Erythroblast (primary cell): ENCODE data around the gene GUK1.

Experiments
- GATA1 ChIP-seq: IDR thresholded peaks from 2 replicates; pipeline ENCODE4 v1.6.1; 2011; ENCODE audit warnings: low read depth, mild to moderate bottlenecking, control low read depth, low read length, moderate library complexity
- POLR2A ChIP-seq: IDR thresholded peaks from 2 replicates; pipeline ENCODE4 v1.6.1; 2011; ENCODE audit warnings: mild to moderate bottlenecking, low read length

DNA sequence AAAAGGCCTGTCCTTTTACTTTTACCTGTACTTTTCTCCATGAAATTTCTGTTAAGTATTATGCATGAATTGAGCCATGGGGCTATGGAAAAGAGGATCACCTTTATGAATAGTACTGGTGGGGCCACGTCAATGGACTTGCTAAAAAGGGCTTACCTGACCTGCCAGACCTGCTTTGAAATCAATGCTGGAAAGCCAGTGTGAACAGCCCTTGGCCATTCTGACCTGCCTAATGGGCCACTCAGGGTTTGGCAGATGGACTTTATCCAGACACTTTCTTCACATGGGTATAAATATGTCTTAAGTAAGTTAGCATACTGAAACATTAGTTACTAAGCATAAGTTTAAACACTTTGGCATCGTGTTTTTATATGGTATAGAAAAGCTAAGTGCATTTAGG, 8.3 kb upstream of the GUK1 start:
- TF ChIP-seq POLR2A (no peak), GATA1 (no peak)
